OCI-M2 (cell line): ENCODE results near the gene PCDHA13.
"Not testable (repeated sequence)": the region's sequence is repeated elsewhere in the genome, so short reads cannot be mapped to it uniquely, and the experiment has no call there.

ENCODE experiments used
- DNase-seq: peaks from one replicate; lab custom pipeline; 2025; ENCODE audit not compliant: unreplicated experiment; lab: John Stamatoyannopoulos, UW

PCDHA13 gene

DNA sequence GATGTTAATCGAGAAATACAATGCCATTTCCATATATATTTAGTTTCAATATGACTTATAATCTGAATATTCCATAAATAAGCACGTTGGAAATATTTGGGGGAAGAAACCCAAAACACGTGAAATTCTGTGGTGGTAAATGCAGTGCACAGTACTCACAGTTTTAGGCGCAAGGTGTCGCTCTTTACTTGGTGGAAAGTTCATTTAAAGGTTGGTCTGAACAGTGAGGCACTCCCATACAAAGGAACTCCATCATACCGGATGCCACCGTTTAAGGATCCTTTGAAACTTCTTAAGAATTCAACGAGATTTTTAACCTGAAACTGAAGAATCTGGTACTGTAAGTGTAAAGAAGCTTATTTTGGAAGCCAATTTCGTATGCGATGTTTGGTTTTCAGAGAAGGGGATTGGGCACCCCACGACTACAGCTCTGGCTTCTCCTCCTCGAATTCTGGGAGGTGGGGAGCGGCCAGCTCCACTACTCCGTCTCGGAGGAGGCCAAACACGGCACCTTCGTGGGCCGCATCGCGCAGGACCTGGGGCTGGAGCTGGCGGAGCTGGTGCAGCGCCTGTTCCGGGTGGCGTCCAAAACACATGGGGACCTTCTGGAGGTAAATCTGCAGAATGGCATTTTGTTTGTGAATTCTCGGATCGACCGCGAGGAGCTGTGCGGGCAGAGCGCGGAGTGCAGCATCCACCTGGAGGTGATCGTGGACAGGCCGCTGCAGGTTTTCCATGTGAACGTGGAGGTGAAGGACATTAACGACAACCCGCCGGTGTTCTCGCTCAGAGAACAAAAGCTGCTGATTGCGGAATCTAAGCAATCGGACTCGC, 13.0 kb upstream of the PCDHA13 start, which contains the start of gene PCDHA11:
Gene PCDHA11, plus strand, starts transcription at position 237 of the 834 bp plus-strand sequence. Its CDS starts 147 bp downstream, at position 384.
- no peak for DNase-seq

DNA sequence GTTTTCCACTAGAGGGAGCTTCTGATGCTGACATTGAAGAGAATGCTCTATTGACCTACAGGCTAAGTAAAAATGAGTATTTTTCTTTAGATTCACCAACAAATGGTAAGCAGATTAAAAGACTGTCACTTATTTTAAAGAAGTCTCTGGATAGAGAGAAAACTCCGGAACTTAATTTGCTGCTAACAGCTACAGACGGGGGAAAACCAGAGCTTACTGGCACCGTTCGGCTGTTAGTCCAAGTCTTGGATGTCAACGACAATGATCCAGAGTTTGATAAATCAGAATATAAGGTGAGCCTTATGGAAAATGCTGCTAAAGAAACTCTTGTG, 12.4 kb upstream of the PCDHA13 start:
- no peak for DNase-seq

DNA sequence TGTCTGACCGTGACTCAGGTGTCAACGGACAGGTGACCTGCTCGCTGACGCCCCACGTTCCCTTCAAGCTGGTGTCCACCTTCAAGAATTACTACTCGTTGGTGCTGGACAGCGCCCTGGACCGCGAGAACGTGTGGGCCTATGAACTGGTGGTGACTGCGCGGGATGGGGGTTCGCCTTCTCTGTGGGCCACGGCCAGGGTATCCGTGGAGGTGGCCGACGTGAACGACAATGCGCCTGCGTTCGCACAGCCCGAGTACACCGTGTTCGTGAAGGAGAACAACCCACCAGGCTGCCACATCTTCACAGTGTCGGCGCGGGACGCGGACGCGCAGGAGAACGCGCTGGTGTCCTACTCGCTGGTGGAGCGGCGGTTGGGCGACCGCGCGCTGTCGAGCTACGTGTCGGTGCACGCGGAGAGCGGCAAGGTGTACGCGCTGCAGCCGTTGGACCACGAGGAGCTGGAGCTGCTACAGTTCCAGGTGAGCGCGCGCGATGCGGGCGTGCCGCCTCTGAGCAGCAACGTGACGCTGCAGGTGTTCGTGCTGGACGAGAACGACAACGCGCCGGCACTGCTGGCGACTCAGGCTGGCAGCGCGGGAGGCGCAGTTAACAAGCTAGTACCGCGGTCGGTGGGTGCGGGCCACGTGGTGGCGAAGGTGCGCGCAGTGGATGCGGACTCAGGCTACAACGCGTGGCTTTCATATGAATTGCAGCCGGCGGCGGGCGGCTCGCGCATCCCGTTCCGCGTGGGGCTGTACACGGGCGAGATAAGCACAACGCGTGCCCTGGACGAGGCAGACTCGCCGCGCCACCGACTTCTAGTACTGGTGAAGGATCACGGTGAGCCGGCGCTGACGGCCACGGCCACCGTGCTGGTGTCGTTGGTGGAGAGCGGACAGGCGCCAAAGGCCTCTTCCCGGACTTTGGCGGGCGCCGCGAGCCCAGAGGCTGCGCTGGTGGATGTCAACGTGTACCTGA, 11.4 kb upstream of the PCDHA13 start:
- no peak for DNase-seq

DNA sequence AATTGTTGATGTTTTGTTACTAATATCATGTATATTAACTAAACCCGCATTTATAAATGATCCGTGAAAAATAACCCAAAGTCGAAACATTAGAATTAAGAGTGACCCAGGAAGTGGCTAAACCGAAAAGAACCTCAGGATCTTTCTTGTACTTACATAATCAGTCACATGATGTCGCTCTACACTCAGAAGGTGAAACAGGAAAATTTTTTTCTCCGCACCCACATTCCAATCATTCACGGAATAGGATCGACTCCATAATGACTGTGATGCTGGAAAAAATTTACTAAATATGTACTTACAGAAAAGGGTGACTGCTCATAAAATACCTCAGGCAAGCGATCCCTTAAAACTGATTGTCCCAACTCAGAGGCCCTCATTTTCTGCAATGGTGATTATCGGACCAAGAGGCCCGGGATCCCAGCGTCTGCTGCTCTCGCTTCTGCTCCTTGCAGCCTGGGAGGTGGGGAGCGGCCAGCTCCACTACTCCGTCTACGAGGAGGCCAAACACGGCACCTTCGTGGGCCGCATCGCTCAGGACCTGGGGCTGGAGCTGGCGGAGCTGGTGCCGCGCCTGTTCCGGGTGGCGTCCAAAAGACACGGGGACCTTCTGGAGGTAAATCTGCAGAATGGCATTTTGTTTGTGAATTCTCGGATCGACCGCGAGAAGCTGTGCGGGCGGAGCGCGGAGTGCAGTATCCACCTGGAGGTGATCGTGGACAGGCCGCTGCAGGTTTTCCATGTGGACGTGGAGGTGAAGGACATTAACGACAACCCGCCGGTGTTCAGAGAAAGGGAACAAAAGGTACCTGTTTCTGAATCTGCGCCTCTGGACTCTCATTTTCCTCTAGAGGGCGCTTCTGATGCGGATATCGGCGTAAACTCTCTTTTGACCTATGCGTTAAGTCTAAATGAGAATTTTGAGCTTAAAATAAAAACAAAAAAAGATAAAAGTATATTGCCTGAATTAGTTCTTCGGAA, 6.5 kb upstream of the PCDHA13 start, which contains the start of gene PCDHA12:
Gene PCDHA12, plus strand, starts transcription at position 224 of the 981 bp plus-strand sequence. Its CDS starts 165 bp downstream, at position 389.
- DNase-seq = no peak

DNA sequence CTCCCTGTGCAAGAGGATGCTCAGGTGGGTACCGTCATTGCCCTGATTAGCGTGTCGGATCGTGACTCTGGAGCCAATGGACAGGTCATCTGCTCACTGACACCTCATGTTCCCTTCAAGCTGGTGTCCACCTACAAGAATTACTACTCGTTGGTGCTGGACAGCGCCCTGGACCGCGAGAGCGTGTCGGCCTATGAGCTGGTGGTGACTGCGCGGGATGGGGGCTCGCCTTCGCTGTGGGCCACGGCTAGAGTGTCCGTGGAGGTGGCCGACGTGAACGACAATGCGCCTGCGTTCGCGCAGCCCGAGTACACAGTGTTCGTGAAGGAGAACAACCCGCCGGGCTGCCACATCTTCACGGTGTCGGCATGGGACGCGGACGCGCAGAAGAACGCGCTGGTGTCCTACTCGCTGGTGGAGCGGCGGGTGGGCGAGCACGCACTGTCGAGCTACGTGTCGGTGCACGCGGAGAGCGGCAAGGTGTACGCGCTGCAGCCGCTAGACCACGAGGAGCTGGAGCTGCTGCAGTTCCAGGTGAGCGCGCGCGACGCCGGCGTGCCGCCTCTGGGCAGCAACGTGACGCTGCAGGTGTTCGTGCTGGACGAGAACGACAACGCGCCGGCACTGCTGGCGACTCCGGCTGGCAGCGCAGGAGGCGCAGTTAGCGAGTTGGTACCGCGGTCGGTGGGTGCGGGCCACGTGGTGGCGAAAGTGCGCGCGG, 5.2 kb upstream of the PCDHA13 start:
- DNase-seq = not testable (repeated sequence)

DNA sequence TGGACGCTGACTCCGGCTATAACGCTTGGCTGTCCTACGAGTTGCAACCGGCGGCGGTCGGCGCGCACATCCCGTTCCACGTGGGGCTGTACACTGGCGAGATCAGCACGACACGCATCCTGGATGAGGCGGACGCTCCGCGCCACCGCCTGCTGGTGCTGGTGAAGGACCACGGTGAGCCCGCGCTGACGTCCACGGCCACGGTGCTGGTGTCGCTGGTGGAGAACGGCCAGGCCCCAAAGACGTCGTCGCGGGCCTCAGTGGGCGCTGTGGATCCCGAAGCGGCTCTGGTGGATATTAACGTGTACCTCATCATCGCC, 4.7 kb upstream of the PCDHA13 start:
- no peak for DNase-seq

DNA sequence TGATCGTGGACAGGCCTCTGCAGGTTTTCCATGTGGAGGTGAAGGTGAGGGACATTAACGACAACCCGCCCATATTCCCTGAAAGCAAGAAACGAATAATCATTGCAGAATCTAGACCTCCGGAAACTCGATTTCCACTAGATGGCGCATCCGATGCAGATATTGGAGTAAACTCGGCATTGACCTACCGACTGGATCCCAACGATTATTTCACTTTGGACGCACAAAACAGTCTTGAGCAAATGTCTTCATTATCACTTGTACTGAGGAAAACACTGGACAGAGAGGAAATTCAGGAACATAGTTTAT, 621 bp downstream of the PCDHA13 start:
- DNase-seq = no peak

DNA sequence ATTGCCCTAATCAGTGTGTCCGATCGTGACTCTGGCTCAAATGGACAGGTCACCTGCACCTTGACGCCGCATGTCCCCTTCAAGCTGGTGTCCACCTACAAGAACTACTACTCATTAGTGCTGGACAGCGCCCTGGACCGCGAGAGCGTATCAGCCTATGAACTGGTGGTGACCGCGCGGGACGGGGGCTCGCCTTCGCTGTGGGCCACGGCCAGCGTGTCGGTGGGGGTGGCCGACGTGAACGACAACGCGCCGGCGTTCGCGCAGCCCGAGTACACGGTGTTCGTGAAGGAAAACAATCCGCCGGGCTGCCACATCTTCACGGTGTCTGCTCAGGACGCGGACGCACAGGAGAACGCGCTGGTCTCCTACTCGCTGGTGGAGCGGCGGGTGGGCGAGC, 1.4 kb downstream of the PCDHA13 start:
- DNase-seq = no peak

DNA sequence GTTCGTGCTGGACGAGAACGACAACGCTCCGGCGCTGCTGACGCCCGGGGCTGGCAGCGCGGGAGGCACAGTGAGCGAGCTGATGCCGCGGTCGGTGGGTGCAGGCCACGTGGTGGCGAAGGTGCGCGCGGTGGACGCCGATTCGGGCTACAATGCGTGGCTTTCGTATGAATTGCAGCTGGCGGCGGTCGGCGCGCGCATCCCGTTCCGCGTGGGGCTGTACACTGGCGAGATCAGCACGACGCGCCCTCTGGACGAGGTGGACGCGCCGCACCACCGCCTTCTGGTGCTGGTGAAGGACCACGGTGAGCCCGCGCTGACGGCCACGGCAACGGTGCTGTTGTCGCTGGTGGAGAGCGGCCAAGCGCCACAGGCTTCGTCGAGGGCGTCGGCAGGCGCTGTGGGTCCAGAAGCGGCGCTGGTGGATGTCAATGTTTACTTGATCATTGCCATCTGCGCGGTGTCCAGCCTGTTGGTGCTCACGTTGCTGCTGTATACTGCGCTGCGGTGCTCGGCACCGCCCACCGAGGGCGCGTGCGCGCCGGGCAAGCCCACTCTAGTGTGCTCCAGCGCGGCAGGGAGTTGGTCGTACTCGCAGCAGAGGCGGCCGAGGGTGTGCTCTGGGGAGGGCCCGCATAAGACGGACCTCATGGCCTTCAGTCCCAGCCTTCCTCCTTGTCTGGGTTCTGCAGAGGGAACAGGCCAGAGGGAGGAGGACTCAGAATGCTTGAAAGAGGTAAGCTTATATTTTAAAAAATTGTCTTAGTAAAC, 2.2 kb downstream of the PCDHA13 start:
- no peak for DNase-seq

DNA sequence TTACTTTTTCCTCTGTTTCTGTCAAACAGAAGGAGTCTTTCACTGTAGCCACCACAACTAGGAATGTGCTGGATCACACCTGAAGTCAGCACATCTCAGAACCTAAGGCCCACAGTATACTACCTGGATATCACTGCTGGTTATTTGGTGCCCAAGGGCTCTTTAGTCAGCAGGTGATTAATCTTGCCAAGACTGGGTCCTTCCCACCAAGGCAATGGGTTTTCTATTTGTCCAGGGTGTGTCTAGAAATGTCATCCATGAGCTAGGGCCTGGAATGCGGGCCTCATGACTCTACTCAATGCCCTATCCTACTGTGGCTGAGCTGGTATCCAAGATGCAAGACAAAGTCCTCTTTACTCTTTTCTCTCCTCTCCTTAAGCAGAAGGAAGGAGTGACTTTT, 34.4 kb downstream of the PCDHA13 start:
- DNase-seq = no peak

DNA sequence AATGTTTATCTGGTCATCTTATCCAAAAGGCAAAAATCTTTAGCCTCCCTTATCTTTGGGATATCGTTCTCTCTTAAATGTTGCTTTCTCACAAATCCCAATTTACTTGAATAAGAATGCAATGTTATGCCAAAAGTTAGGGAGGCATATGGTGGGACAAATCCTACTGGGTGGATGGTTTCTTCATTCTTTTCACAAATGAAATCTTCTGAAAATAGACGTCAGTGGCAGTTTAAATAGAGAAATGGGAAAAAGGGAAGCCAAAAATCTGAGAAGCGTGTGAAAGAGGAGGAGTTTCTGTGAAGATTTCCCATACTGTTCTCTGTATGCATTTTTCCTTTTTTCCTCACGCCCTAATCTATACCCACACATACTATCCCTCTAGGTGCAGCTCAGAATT, 41.7 kb downstream of the PCDHA13 start:
- DNase-seq = no peak

DNA sequence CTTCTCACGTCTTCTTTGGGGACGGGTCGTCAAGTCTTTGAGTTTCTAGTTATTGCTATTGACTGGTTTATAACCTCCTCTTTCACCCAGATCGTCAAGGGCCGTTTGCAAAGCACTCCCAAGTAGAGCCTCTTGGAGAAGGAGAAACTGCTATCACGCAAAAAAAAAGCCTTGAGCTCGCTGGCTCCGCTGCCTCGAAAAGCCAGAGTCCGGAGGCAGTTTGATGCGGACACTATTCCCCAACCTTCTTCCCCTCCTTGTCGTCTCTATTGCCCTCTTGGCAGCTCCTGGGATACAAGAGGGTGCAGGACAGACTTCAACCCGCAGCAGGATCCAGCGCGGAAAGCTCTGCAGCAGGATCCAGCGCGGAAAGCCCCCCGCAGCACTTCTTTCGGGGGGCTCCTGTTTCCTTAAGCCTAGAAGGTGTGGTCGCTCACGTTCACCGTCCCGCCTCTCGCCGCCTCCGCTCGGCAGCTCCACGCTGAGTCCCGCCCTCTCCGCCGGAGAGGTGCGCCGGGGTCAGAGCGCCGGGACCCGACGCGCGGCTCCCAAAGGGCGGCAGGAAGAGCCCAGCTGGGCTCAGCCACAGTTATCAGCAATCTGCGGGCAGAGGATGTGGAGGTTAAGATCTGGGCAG, 44.0 kb downstream of the PCDHA13 start, which contains the start of gene PCDHAC1:
Gene PCDHAC1, plus strand, starts transcription at position 494 of the 637 bp plus-strand sequence. CDS start 594 bp downstream, outside the sequence.
- DNase-seq = no peak

DNA sequence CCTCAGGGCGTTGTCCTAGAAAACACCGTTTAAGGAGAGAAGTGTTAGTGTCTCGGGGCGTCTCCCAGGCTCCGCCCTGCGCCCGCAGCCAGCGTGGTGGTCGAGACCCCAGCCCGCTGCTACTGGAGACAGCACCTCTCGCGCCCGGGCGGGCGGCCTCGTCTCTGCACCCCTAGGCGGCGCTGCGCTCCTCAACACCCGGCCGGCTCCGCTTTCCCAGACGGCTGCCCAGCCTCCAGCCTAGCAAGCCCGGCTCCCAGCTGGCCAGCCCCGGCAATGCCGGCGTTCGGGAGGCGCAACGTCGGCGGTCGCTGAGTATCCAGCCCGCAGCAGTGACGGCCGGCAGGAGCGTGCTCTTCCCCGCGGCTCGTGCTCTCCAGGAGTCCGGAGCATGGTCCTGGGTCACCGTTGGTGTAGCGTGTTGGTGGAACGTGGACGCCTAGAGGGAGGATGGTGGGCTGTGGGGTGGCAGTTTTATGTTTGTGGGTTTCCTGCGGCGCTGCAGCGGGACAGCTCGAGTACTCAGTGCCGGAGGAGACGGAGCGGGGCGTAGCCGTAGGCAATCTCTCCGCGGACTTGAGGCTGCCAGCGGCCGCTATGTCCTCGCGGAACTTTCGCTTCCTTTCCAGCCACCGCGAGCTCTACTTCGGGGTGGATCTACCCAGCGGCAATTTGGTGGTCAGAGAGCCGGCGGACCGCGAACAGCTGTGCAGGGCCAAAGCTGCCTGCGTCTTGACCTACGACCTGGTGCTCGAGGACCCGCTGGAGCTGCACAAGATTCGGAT, 44.7 kb downstream of the PCDHA13 start:
- DNase-seq = no peak

DNA sequence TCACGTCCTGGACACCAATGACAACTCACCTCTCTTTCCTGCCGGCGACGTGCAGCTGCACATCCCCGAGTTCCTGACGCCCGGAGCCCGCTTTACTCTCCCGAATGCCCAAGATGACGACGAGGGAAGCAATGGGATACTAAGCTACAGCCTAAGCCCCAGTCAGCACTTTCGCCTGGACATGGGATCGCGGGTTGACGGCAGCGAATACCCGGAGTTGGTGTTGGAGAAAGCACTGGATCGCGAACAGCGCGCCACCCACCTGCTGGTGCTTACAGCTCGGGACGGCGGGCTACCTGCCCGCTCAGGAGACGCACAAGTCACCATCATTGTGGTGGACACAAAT, 45.3 kb downstream of the PCDHA13 start:
- DNase-seq = no peak
